HG02571 (cell line): ENCODE data around the gene GRK5.

Source experiments
- ATAC-seq: cut with Tn5 transposase; IDR thresholded peaks from one replicate; pipeline ENCODE4 v1.9.1; 2021; ENCODE audit warnings: mild to moderate bottlenecking, moderate library complexity; ENCODE audit not compliant: unreplicated experiment

The GRK5 gene

GRCh38 chr10:119495021-119495505 is 287.7 kb downstream of the GRK5 start:
- ATAC-seq: no peak

- ATAC-seq: no peak
Measured at GRCh38 chr10:119495545-119495944, 288.2 kb downstream of the GRK5 start.

- peak; percentile 88 for ATAC-seq
Measured at GRCh38 chr10:119496273-119496672, 288.9 kb downstream of the GRK5 start.

GRCh38 chr10:119497243-119497642 is 289.9 kb downstream of the GRK5 start:
- ATAC-seq: no peak

- ATAC-seq: no peak
Measured at GRCh38 chr10:119498889-119499676, 291.7 kb downstream of the GRK5 start.

- no peak for ATAC-seq
Measured at GRCh38 chr10:119499677-119500002, 292.3 kb downstream of the GRK5 start.

GRCh38 chr10:119500123-119500795 is 292.9 kb downstream of the GRK5 start:
- no peak for ATAC-seq

- no peak for ATAC-seq
Measured at GRCh38 chr10:119500821-119501220, 293.4 kb downstream of the GRK5 start.

- ATAC-seq: no peak
Measured at GRCh38 chr10:119501690-119502089, 294.3 kb downstream of the GRK5 start.

- no peak for ATAC-seq
Measured at GRCh38 chr10:119502209-119502608, 294.8 kb downstream of the GRK5 start.

- no peak for ATAC-seq
Measured at GRCh38 chr10:119502618-119503155, 295.3 kb downstream of the GRK5 start.

GRCh38 chr10:119503821-119504220 is 296.4 kb downstream of the GRK5 start:
- ATAC-seq: no peak

- no peak for ATAC-seq
Measured at GRCh38 chr10:119504651-119505050, 297.3 kb downstream of the GRK5 start.

GRCh38 chr10:119505131-119505551 is 297.8 kb downstream of the GRK5 start:
- no peak for ATAC-seq
